DND-41 (cell line): Measurements from ENCODE around the gene TSPAN1.

Source experiments
- EZH2 ChIP-seq: IDR thresholded peaks from 3 replicates; pipeline ENCODE4 v1.6.1; 2012; ENCODE audit warnings: borderline replicate concordance, low read depth, mild to moderate bottlenecking, moderate library complexity, low read length, inconsistent platforms; ENCODE audit not compliant: severe bottlenecking
- TF ChIP-seq, protein P1 (sequence below): IDR thresholded peaks from 2 replicates; pipeline ENCODE4 v1.5.1; 2012; ENCODE audit warnings: borderline replicate concordance, low read length, moderate library complexity, mild to moderate bottlenecking; ENCODE audit not compliant: poor library complexity, severe bottlenecking; ENCODE audit errors: extremely low read depth

DNA sequence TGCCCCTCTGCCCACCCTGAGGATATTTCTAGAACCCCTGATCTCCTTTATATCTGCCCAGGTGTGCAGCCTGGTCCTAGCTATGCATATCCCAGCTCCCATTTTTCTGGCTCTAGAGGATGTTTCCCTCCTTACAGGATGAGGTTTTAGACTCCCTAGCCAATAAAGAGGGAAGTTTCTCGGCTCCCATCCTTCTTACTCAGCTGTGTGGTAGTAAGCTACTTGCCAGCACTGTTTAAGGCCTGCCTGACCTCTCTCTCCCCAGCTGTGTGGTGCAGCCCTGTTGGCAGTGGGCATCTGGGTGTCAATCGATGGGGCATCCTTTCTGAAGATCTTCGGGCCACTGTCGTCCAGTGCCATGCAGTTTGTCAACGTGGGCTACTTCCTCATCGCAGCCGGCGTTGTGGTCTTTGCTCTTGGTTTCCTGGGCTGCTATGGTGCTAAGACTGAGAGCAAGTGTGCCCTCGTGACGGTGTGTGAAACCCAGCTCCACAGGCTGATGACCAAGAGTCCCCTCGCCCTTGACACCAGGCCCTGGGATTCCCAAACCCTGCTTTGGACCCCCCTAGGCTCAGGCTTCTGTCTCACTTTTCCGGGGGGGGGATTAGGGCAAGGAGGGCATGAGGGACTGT is 9.2 kb downstream of the TSPAN1 start:
- TF ChIP-seq, protein P1, sequence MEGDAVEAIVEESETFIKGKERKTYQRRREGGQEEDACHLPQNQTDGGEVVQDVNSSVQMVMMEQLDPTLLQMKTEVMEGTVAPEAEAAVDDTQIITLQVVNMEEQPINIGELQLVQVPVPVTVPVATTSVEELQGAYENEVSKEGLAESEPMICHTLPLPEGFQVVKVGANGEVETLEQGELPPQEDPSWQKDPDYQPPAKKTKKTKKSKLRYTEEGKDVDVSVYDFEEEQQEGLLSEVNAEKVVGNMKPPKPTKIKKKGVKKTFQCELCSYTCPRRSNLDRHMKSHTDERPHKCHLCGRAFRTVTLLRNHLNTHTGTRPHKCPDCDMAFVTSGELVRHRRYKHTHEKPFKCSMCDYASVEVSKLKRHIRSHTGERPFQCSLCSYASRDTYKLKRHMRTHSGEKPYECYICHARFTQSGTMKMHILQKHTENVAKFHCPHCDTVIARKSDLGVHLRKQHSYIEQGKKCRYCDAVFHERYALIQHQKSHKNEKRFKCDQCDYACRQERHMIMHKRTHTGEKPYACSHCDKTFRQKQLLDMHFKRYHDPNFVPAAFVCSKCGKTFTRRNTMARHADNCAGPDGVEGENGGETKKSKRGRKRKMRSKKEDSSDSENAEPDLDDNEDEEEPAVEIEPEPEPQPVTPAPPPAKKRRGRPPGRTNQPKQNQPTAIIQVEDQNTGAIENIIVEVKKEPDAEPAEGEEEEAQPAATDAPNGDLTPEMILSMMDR = no peak
- no peak for TF ChIP-seq EZH2
